ENCODE results near the gene FYN.

The FYN gene

GRCh38 chr6:111831408-111831807 lies 41.8 kb downstream of the FYN start:
- DNase-seq (ENCODE audit: low spot score): no peak

- DNase-seq (ENCODE audit: low spot score): no peak
Measured at GRCh38 chr6:111829998-111830397, 43.3 kb downstream of the FYN start.

GRCh38 chr6:111829581-111829980 lies 43.7 kb downstream of the FYN start:
- no peak for DNase-seq (ENCODE audit: low spot score)

- no peak for DNase-seq (ENCODE audit: low spot score)
Measured at GRCh38 chr6:111828809-111829208, 44.4 kb downstream of the FYN start.

- DNase-seq (ENCODE audit: low spot score): no peak
Measured at GRCh38 chr6:111825439-111826086, 47.7 kb downstream of the FYN start.

- no peak for DNase-seq (ENCODE audit: low spot score)
Measured at GRCh38 chr6:111824608-111825337, 48.5 kb downstream of the FYN start.

- DNase-seq (ENCODE audit: low spot score): no peak
Measured at GRCh38 chr6:111823831-111824607, 49.2 kb downstream of the FYN start.

GRCh38 chr6:111823012-111823411 lies 50.2 kb downstream of the FYN start:
- no peak for DNase-seq (ENCODE audit: low spot score)

GRCh38 chr6:111819458-111819857 lies 53.8 kb downstream of the FYN start:
- DNase-seq (ENCODE audit: low spot score): no peak

GRCh38 chr6:111818539-111819226 lies 54.6 kb downstream of the FYN start:
- no peak for DNase-seq (ENCODE audit: low spot score)

GRCh38 chr6:111817451-111818120 lies 55.7 kb downstream of the FYN start:
- peak; percentile 91 for DNase-seq (ENCODE audit: low spot score)

- no peak for DNase-seq (ENCODE audit: low spot score)
Measured at GRCh38 chr6:111813677-111814310, 59.5 kb downstream of the FYN start.

- no peak for DNase-seq (ENCODE audit: low spot score)
Measured at GRCh38 chr6:111813237-111813636, 60.0 kb downstream of the FYN start.

GRCh38 chr6:111812060-111813038 lies 60.9 kb downstream of the FYN start:
- DNase-seq (ENCODE audit: low spot score): no peak

GRCh38 chr6:111810294-111811131 lies 62.7 kb downstream of the FYN start:
- no peak for DNase-seq (ENCODE audit: low spot score)

GRCh38 chr6:111809766-111810165 lies 63.5 kb downstream of the FYN start:
- no peak for DNase-seq (ENCODE audit: low spot score)

GRCh38 chr6:111809264-111809663 lies 64.0 kb downstream of the FYN start:
- DNase-seq (ENCODE audit: low spot score): no peak

- no peak for DNase-seq (ENCODE audit: low spot score)
Measured at GRCh38 chr6:111808493-111808892, 64.8 kb downstream of the FYN start.
